Activated T-helper 2 cell treated with anti-CD3 and anti-CD28 coated beads, Interferon-gamma antibody, Interleukin-2, Interleukin-4, amounts not matched to agents 10 μg/mL and 5 μg/mL and 100 μg/mL, durations not matched to agents 14 hours and 24 hours and 36 hours (primary cell): ENCODE results near the gene DOP1B. TPM values are rescaled to one million over a fixed set of nuclear protein-coding genes. Genes with fewer than 3 reads are reported as not detected.
"Not testable (repeated sequence)": the region's sequence is repeated elsewhere in the genome, so short reads cannot be mapped to it uniquely, and the experiment has no call there.

Experiments
- DNase-seq: peaks from one replicate; pipeline ENCODE4 v3.0.0; 2021; ENCODE audit warnings: low spot score
- H3K27ac Mint-ChIP-seq: one replicate; pipeline ENCODE4 v1.8.0; 2021; ENCODE audit warnings: mixed read lengths
- H3K27me3 Mint-ChIP-seq: one replicate; pipeline ENCODE4 v1.8.0; 2021; ENCODE audit warnings: low read depth, mixed read lengths
- H3K36me3 Mint-ChIP-seq: one replicate; pipeline ENCODE4 v1.8.0; 2021; ENCODE audit warnings: low read depth, mixed read lengths
- H3K4me1 Mint-ChIP-seq: one replicate; pipeline ENCODE4 v1.8.0; 2021; ENCODE audit warnings: low read depth, mixed read lengths
- H3K4me3 Mint-ChIP-seq: one replicate; pipeline ENCODE4 v1.8.0; 2021; ENCODE audit warnings: low read depth, mild to moderate bottlenecking, moderate library complexity, mixed read lengths
- H3K9me3 Mint-ChIP-seq: one replicate; pipeline ENCODE4 v1.8.0; 2021; ENCODE audit warnings: mixed read lengths
- intact Hi-C: fragments of 100-400 bp; cut with micrococcal nuclease; formaldehyde crosslinking; loops from one replicate; pipeline ENCODE4 v1.15.1; 2023
- total RNA-seq: library from RNA; stranded (reverse); gene quantifications from 2 replicates; pipeline ENCODE4 v1.2.3, GENCODE V29; 2022

DOP1B gene
- total RNA-seq, 1 donor from 2014 or later = 16.0 TPM

DNA sequence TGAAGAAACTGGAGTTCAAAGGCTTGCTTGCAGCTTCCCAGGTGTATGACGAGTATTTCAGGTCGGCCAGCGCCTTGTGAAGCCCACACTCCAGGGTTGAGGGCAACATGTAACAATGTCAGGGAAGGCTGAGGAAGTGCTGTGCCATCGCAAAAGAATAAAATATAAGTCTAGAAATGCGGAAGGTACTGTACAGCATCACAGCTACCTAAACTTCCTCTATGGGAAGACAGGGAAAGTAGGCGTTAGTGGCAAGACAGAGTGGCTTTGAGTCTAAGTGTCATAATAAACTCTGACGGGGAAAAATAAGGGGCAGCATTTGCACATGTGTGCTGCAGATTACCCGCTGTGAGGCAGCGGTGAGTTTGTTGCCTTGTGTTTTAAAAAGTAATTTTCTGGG, 28.9 kb downstream of the DOP1B start:
- Mint-ChIP-seq H3K9me3 (no peaks in the 10 kb centered on the region), H3K4me3 (no peak overlapping the region), H3K27ac (no peak overlapping the region), H3K36me3 (peaks cover 7% of the 10 kb centered on the region), H3K4me1 (peaks cover 9% of the 10 kb centered on the region), H3K27me3 (no peaks in the 10 kb centered on the region)
- DNase-seq = no peak
- intact Hi-C loops = no loop called here

DNA sequence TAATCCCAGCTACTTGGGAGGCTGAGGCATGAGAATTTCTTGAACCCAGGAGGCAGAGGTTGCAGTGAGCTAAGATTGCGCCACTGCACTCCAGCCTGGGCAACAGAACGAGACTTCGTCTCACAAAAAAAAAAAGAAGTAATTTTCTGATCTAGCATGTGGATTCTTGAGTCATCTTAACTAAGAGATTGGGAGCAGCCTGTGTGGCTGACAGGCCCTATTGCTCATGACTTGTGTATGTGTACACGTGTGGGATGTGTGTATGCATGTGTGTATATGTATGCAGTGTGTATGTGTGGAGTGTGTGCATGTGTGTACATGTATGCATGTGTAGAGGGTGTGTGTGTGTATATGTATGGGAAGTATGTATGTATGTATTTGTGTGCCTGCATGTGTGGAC, 29.5 kb downstream of the DOP1B start:
- Mint-ChIP-seq H3K4me1 (peaks cover 9% of the 10 kb centered on the region), H3K36me3 (peaks cover 3% of the 10 kb centered on the region), H3K9me3 (no peaks in the 10 kb centered on the region), H3K4me3 (no peak overlapping the region), H3K27me3 (no peaks in the 10 kb centered on the region), H3K27ac (no peak overlapping the region)
- intact Hi-C loops = no loop called here
- DNase-seq = no peak

DNA sequence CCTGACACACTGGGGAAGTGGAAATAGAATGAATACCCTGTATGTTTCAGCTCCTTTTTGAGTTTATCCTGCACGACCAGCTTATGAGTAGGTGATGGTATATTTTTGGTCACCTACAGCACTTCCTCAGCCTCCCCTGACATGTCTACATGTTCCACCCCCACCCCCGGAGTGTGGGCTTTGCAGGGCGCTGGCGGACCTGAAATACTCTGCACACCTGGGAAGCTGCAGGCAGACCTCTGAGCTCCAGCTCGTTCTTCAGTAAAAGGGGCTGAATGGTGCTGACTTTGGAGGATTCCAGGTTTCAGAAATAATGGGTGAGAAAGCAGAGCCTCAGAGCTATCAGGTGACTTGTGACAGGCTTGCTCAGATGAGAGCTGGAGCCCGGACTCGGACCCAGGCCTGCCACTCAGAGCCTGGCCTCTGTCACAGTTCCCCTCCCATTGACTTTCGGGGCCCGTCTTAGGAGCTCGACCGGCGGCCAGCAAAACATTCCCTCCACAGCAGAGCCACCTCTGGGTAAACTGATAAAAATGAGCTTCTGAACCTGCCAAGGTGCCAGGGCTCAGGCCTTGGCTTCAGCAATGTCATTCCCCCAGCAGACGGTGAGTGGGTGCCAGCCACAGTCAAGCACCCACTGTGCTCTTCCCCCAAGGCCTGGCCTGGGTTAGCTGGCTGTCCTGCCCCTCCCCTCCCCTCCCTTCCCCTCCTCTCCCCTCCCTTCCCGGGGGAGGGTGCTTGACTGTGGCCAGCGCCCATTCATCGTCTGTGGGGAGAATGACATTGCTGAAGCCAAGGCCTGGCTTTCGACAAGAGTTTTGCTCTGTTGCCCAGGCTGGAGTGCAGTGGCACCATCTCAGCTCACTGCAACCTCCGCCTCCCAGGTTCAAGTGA, 30.1 kb downstream of the DOP1B start:
- Mint-ChIP-seq H3K4me1 (peaks cover 9% of the 10 kb centered on the region), H3K27ac (no peak overlapping the region), H3K4me3 (no peak overlapping the region), H3K36me3 (peaks cover 3% of the 10 kb centered on the region), H3K9me3 (no peaks in the 10 kb centered on the region), H3K27me3 (no peaks in the 10 kb centered on the region)
- intact Hi-C loops = no loop called here
- DNase-seq = no peak

DNA sequence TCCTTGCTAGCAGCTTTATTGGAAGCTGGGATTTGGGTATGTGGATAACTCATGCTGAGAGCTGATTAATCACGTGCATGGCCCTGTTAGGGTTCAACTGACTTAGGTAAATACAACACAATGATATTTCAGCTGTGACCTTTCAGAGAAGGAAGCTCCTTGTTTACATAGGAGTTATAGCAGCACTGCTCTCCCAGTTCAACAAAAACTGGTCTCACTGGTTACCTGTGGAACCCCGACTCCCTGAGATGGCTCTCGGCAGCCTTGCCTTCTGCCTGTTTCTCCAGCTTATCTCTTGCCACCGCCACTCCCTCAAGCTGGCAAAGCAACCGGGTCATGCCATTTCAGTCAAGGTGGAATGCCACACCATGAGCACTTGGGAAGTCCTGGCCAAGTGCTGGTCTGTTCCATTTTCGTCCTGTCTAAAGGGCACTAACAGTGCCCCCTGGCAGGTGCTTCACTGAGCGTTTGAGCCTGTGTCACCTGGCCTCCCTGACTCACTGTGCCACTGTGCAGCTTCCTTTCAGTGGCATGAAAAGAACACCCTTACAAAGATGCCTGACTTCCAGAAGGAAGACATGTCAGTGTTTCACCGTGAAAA, 31.6 kb downstream of the DOP1B start:
- Mint-ChIP-seq H3K27ac (no peak overlapping the region), H3K27me3 (no peaks in the 10 kb centered on the region), H3K9me3 (no peaks in the 10 kb centered on the region), H3K36me3 (peaks cover 3% of the 10 kb centered on the region), H3K4me1 (peaks cover 9% of the 10 kb centered on the region), H3K4me3 (no peak overlapping the region)
- intact Hi-C loops = no loop called here
- DNase-seq = no peak

DNA sequence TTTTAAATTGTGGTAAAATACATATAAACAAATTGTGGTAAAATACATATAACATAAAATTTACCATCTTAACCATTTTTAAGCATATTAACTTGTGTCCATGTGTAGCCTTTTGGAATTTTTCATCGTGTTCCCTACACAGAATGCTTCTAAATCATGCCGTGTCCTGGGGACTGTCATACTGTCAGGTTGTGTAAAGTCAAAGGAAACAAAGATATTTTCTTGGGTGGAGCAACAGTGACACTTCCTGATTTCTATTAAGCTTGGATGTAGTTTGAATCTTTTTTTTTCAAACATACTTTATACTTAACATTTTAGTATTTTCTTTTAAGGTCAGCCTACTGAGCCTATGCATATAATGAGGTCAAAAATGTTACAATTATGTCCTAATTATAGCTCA, 32.3 kb downstream of the DOP1B start:
- Mint-ChIP-seq H3K27ac (no peak overlapping the region), H3K27me3 (no peaks in the 10 kb centered on the region), H3K36me3 (peaks cover 3% of the 10 kb centered on the region), H3K4me3 (no peak overlapping the region), H3K9me3 (no peaks in the 10 kb centered on the region), H3K4me1 (peaks cover 9% of the 10 kb centered on the region)
- intact Hi-C loops = no loop called here
- DNase-seq = no peak

DNA sequence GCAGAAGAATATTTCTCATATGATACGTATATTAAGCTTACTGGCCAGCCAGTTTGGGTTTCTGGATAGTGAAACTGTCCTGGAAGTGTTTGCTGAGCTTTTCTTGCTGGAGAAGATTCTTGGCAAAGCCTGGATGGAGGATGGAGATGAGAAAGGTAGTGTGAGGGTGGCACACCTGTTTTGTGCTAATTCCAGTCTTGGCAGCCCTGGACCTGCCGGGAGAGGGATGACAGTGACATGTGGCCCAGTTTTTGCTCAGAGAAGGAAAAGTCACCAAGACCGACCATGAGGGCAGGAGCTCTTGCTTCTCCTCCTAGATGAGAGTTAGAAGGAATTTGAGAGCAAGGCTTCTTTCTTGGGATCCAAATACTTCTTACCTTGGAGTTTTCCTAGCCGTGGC, 34.1 kb downstream of the DOP1B start:
- no peak overlapping the region for H3K27ac Mint-ChIP-seq
- H3K4me3 Mint-ChIP-seq = no peak overlapping the region
- H3K27me3 Mint-ChIP-seq = no peaks in the 10 kb centered on the region
- intact Hi-C loops = no loop called here
- no peak for DNase-seq
- H3K9me3 Mint-ChIP-seq = no peaks in the 10 kb centered on the region
- peaks cover 3% of the 10 kb centered on the region for H3K36me3 Mint-ChIP-seq
- peaks cover 7% of the 10 kb centered on the region for H3K4me1 Mint-ChIP-seq

DNA sequence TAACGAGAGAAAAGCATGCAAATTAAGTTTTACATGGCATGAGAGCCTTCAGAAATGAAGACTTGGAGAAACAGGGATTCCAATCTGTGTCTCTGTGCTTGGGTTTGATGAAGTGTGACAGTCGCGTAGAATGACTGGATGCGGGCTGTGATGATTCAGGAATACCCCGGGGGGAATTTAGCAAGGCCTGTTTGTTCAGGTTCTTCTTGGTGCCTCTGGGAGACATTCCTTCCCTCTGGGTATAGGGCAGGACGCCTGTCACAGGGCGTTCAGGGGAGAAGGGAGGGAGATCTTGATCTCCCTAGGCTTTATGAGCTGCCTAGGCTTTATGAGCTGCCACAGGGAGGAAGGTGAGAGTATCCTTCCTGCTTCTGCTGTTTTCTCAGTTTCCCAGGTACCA, 36.6 kb downstream of the DOP1B start:
- no peaks in the 10 kb centered on the region for H3K27me3 Mint-ChIP-seq
- H3K4me1 Mint-ChIP-seq = peaks cover 6% of the 10 kb centered on the region
- no peak overlapping the region for H3K4me3 Mint-ChIP-seq
- H3K27ac Mint-ChIP-seq = no peak overlapping the region
- no peaks in the 10 kb centered on the region for H3K9me3 Mint-ChIP-seq
- no peak for DNase-seq
- H3K36me3 Mint-ChIP-seq = peaks cover 2% of the 10 kb centered on the region
- intact Hi-C loops = no loop called here

DNA sequence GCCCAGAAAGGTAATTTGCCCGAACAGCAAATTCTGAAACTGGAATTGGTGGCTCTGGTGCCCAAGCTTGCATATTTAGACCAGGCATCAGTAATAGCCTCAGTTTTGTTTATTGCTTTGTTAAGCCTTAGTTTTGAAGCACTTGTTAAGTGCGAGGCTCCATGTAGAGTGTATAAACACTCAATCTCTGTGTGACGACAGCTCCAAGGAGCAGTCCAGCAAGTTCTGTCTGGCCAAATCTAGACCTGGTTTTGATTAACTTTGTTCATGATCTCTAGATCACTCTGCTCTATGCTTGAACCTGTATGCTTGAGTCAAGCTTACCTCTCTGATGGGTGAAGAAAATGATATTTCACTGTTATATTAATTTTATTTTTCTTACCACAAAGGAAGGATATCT, 37.4 kb downstream of the DOP1B start:
- Mint-ChIP-seq H3K9me3 (no peaks in the 10 kb centered on the region), H3K27me3 (no peaks in the 10 kb centered on the region), H3K4me1 (no peaks in the 10 kb centered on the region), H3K36me3 (peaks cover 2% of the 10 kb centered on the region), H3K4me3 (no peak overlapping the region), H3K27ac (no peak overlapping the region)
- no peak for DNase-seq
- intact Hi-C loops = no loop called here

DNA sequence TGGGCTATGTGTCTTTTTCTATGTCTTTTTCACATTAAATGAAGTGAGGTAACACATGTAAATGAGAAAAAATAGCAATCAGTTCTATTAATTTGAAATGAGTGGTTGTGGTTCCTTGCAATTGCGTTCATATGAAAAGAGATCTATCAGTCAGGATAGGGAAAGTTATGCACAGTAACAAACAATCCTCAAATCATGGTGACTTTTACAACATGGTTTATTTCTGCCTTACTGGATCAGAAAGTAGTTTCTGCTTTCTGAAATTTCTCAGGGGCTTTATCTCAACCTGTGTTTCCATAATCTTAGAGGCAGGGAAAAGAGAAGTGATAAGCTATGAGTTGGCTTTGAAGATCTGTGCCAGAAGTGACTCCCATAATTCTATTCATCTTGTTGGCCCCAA, 39.0 kb downstream of the DOP1B start:
- no peak for DNase-seq
- Mint-ChIP-seq H3K36me3 (peaks cover 11% of the 10 kb centered on the region), H3K27me3 (no peaks in the 10 kb centered on the region), H3K4me1 (no peaks in the 10 kb centered on the region), H3K27ac (no peak overlapping the region), H3K4me3 (no peak overlapping the region), H3K9me3 (no peaks in the 10 kb centered on the region)
- intact Hi-C loops = no loop called here

DNA sequence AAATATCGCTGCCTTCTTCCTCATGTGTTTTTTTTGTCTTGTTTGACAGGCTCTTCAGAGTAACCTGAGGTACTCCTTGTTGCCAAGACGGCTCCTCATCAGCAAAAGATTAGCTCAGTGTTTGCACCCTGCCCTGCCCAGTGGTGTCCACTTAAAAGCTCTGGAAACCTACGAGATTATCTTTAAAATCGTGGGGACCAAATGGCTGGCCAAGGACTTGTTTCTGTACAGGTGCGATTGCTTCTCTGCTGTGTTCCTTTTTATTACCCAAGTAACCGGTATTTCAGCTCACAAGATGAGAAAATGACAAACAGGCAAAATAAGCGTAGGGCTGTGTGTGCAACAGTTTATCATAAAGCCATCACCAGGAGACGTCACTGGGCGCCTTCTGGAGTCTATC, 42.4 kb downstream of the DOP1B start:
- Mint-ChIP-seq H3K9me3 (no peaks in the 10 kb centered on the region), H3K36me3 (peaks cover 20% of the 10 kb centered on the region), H3K27me3 (no peaks in the 10 kb centered on the region), H3K4me1 (peaks cover 13% of the 10 kb centered on the region), H3K4me3 (no peak overlapping the region), H3K27ac (no peak overlapping the region)
- DNase-seq = no peak
- intact Hi-C loops = no loop called here

DNA sequence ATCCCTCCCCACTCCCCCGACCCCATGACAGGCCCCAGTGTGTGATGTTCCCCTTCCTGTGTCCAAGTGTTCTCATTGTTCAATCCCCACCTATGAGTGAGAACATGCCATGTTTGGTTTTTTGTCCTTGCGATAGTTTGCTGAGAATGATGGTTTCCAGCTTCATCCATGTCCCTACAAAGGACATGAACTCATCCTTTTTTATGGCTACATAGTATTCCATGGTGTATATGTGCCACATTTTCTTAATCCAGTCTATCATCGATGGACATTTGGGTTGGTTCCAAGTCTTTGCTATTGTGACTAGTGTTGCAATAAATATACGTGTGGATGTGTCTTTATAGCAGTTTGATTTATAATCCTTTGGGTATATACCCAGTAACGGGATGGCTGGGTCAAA, 43.0 kb downstream of the DOP1B start:
- intact Hi-C loops, DNase-seq, H3K27ac Mint-ChIP-seq, H3K9me3 Mint-ChIP-seq, H3K27me3 Mint-ChIP-seq, H3K4me3 Mint-ChIP-seq: not testable (repeated sequence)
- Mint-ChIP-seq H3K36me3 (peaks cover 20% of the 10 kb centered on the region), H3K4me1 (peaks cover 14% of the 10 kb centered on the region)

DNA sequence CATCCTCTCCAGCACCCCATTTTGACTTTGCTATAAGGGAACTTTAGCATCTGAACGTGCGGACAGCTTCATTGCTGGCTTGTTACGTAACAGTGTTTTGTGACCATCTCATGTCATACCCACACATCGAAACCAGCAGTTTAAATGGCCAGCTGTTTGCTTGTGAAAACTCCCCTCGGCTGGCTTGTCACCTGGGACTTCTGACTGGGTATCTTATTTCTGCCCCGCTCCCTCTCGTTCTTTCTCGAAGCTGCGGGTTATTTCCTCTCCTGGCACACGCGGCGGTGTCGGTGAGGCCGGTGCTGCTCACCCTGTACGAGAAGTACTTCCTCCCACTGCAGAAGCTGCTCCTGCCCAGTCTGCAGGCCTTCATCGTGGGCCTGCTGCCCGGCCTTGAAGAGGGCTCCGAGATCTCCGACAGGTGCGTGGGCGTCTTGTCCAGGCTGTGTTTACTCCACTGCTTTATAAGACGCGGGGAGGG, 43.5 kb downstream of the DOP1B start:
- intact Hi-C loops = no loop called here
- H3K4me1 Mint-ChIP-seq = peaks cover 17% of the 10 kb centered on the region
- H3K9me3 Mint-ChIP-seq = no peaks in the 10 kb centered on the region
- no peak overlapping the region for H3K27ac Mint-ChIP-seq
- no peak for DNase-seq
- peaks cover 20% of the 10 kb centered on the region for H3K36me3 Mint-ChIP-seq
- H3K27me3 Mint-ChIP-seq = no peaks in the 10 kb centered on the region
- no peak overlapping the region for H3K4me3 Mint-ChIP-seq
